HEK293 (cell line): ENCODE measurements around the gene TM7SF3.

Experiments
- CTCF ChIP-seq: fragments of 450-650 bp; formaldehyde crosslinking; IDR thresholded peaks from 2 replicates; pipeline ENCODE4 v1.5.1; 2016; ENCODE audit warnings: missing biosample characterization, missing genetic modification characterization
- SP2 ChIP-seq: fragments of 450-650 bp; formaldehyde crosslinking; IDR thresholded peaks from 2 replicates; pipeline ENCODE4 v1.5.1; 2016; ENCODE audit warnings: missing biosample characterization, missing genetic modification characterization
- ZFP3 ChIP-seq: fragments of 450-650 bp; formaldehyde crosslinking; IDR thresholded peaks from 2 replicates; pipeline ENCODE4 v1.5.1; 2016; ENCODE audit warnings: low read depth, missing biosample characterization, missing genetic modification characterization
- ZNF510 ChIP-seq: fragments of 450-650 bp; formaldehyde crosslinking; IDR thresholded peaks from 2 replicates; pipeline ENCODE4 v1.5.1; 2018; ENCODE audit warnings: mild to moderate bottlenecking, missing genetic modification characterization, missing biosample characterization; ENCODE audit not compliant: insufficient replicate concordance
- ZNF600 ChIP-seq: fragments of 450-650 bp; formaldehyde crosslinking; IDR thresholded peaks from 2 replicates; pipeline ENCODE4 v1.5.1; 2016; ENCODE audit warnings: missing biosample characterization, missing genetic modification characterization

GRCh38 chr12:27063250-27063851, 49.2 kb upstream of the TM7SF3 start:
- TF ChIP-seq ZNF600 (no peak), CTCF (tag by site-specific recombination) (no peak), SP2 (no peak), ZFP3 (tag by site-specific recombination) (no peak), ZNF510 (tag by site-specific recombination) (no peak)
